Rectal smooth muscle tissue (tissue), 1 donor: ENCODE measurements around the gene ASXL3.

Experiments used
- H3K27ac ChIP-seq: one replicate; pipeline ENCODE4 v1.7.0; 2013; ENCODE audit warnings: low read depth, low read length, inconsistent platforms
- H3K27me3 ChIP-seq: one replicate; pipeline ENCODE4 v1.7.0; 2013; ENCODE audit warnings: low read length; ENCODE audit not compliant: control insufficient read depth, insufficient read depth
- H3K36me3 ChIP-seq: one replicate; pipeline ENCODE4 v1.7.0; 2013; ENCODE audit warnings: low read length; ENCODE audit not compliant: control insufficient read depth, insufficient read depth
- H3K4me1 ChIP-seq: one replicate; pipeline ENCODE4 v1.7.0; 2013; ENCODE audit warnings: low read length; ENCODE audit not compliant: control insufficient read depth, insufficient read depth
- H3K4me3 ChIP-seq: one replicate; pipeline ENCODE4 v1.7.0; 2013; ENCODE audit warnings: low read length
- H3K9ac ChIP-seq: one replicate; pipeline ENCODE4 v1.7.0; 2013; ENCODE audit warnings: low read length

The ASXL3 gene

DNA sequence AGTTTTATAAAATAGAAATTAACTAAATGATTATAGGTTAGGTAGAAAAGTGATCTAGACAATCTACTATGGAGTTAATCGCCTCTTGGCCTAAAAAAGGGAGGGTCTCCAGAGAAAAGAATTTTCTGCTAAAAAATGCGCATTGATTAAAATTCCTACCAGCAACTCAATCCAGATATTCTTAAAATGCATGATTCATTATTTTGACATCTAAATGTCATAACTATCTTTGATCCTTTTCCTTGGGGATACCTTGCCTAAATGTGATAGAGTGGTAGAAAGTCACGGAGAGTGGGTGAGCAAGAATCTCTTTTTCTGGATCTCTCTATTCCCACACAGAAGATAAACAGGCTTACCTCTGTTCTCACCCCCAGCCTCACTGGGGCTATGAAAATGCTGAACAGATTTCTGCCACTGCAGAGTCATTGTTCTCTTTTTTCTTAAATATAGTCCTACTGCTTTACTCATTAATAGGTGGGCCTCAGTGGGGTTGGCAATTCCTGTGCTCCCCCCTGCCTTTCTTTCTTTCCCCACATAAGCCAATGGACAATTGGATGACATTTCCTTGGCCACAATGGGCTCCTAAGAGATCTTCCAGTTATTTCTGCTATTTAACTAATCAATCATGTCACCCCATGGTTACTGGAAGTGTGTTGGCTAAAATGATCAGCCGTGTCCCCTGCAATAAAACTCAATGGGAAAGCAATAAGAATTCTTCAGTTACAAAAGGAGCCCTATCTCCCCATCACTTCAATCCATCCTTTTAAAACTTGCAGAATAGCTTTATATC lies 5.8 kb upstream of the ASXL3 start:
- H3K36me3 ChIP-seq, result no peaks in the 10 kb centered on the region

GRCh38 chr18:33573193-33573592 lies 4.8 kb upstream of the ASXL3 start:
- no peak overlapping the region for H3K9ac ChIP-seq
- H3K27ac ChIP-seq, result no peak overlapping the region
- no peaks in the 10 kb centered on the region for H3K27me3 ChIP-seq
- no peaks in the 10 kb centered on the region for H3K36me3 ChIP-seq
- peaks cover 4% of the 10 kb centered on the region for H3K4me1 ChIP-seq
- H3K4me3 ChIP-seq, result no peak overlapping the region

More for the DNA sequence above, 5.8 kb upstream of the ASXL3 start:
- Histone ChIP-seq H3K9ac (no peak overlapping the region), H3K4me1 (peaks cover 4% of the 10 kb centered on the region), H3K27ac (no peak overlapping the region), H3K27me3 (no peaks in the 10 kb centered on the region), H3K4me3 (no peak overlapping the region)

DNA sequence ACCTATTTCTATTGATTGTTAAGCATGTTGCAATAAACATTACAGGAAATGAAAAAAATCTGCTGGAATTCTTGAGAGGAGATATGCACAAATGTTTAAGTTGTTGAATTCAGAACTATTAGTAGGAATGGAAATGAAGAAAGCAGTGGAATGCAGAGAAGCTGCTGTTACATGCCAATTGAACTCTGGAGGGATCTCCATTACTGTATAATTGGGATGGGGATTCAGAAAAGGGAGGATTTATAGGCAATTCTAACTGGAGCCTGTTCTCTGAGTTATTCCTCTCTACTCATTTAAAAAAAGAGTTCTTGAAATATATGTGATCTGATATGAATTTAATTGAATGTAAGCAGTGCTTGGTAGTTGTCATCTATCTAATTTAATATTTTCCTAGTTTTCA lies 2.6 kb upstream of the ASXL3 start:
- H3K4me1 ChIP-seq, result peaks cover 8% of the 10 kb centered on the region
- H3K27me3 ChIP-seq, result no peaks in the 10 kb centered on the region
- no peak overlapping the region for H3K9ac ChIP-seq
- H3K27ac ChIP-seq, result no peak overlapping the region
- no peaks in the 10 kb centered on the region for H3K36me3 ChIP-seq
- H3K4me3 ChIP-seq, result no peak overlapping the region

- Histone ChIP-seq H3K27me3 (no peaks in the 10 kb centered on the region), H3K4me1 (peaks cover 11% of the 10 kb centered on the region), H3K27ac (peak overlapping the region; percentile 96), H3K4me3 (peak overlapping the region; percentile 82), H3K9ac (peak overlapping the region; percentile 77), H3K36me3 (no peaks in the 10 kb centered on the region)
Observed at GRCh38 chr18:33576999-33577646, 896 bp upstream of the ASXL3 start.

GRCh38 chr18:33578518-33579348 lies 714 bp downstream of the ASXL3 start:
- Histone ChIP-seq H3K36me3 (no peaks in the 10 kb centered on the region), H3K4me3 (peak overlapping the region; percentile 70), H3K9ac (no peak overlapping the region), H3K27me3 (no peaks in the 10 kb centered on the region), H3K27ac (peak overlapping the region; percentile 49), H3K4me1 (peaks cover 11% of the 10 kb centered on the region)

GRCh38 chr18:33579349-33580215 lies 1.6 kb downstream of the ASXL3 start:
- peak overlapping the region; percentile 49 for H3K27ac ChIP-seq
- H3K4me1 ChIP-seq, result peaks cover 11% of the 10 kb centered on the region
- H3K36me3 ChIP-seq, result no peaks in the 10 kb centered on the region
- H3K4me3 ChIP-seq, result peak overlapping the region; percentile 70
- H3K9ac ChIP-seq, result no peak overlapping the region
- no peaks in the 10 kb centered on the region for H3K27me3 ChIP-seq

- no peak overlapping the region for H3K9ac ChIP-seq
- peaks cover 13% of the 10 kb centered on the region for H3K4me1 ChIP-seq
- no peak overlapping the region for H3K27ac ChIP-seq
- H3K4me3 ChIP-seq, result no peak overlapping the region
- no peaks in the 10 kb centered on the region for H3K36me3 ChIP-seq
- H3K27me3 ChIP-seq, result no peaks in the 10 kb centered on the region
Observed at GRCh38 chr18:33580546-33580945, 2.5 kb downstream of the ASXL3 start.

DNA sequence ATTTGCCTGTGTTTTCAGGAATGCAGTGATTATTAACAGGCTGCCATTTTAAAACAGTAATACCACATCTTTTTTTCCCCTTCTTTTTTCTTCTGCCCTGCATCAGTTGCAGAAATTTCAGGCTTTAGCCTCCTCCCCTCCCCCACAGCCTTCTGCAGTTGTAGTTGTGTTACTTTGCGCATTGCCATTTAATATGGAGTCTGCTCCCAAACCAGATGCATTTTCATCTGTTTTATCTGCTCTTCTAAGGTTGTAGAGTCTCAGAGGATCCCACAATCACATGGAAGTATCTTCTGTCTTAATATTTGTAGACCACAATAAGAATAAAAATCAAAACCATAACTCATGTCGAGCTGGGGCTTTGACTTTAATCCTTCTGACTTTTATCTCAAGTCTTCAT lies 3.8 kb downstream of the ASXL3 start:
- peaks cover 9% of the 10 kb centered on the region for H3K4me1 ChIP-seq
- no peaks in the 10 kb centered on the region for H3K27me3 ChIP-seq
- H3K4me3 ChIP-seq, result no peak overlapping the region
- H3K27ac ChIP-seq, result no peak overlapping the region
- H3K9ac ChIP-seq, result no peak overlapping the region
- H3K36me3 ChIP-seq, result no peaks in the 10 kb centered on the region

- Histone ChIP-seq H3K9ac (no peak overlapping the region), H3K4me1 (peaks cover 9% of the 10 kb centered on the region), H3K27me3 (no peaks in the 10 kb centered on the region), H3K27ac (no peak overlapping the region), H3K36me3 (no peaks in the 10 kb centered on the region), H3K4me3 (no peak overlapping the region)
Observed at GRCh38 chr18:33583901-33584300, 5.9 kb downstream of the ASXL3 start.

- Histone ChIP-seq H3K4me1 (peaks cover 7% of the 10 kb centered on the region), H3K27ac (peak overlapping the region; percentile 14), H3K9ac (no peak overlapping the region), H3K4me3 (peak overlapping the region; percentile 36), H3K27me3 (no peaks in the 10 kb centered on the region), H3K36me3 (no peaks in the 10 kb centered on the region)
Observed at GRCh38 chr18:33584548-33585430, 6.8 kb downstream of the ASXL3 start.

DNA sequence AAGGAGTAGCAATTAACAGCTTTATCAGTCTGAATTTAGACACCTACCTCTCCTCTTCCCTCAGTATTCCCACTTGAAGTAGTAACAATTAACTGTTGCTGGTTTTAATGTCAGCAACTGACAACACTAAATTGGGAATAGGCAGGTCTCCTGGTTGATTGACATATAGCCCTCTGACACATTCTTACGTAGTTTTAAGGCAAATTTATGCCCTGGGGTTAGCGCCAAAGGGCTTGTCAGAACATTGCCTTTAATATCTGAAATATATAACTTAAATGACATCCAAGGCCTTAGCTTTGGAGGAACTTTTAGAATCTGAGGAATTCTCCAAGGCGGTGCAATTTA lies 7.4 kb downstream of the ASXL3 start:
- peaks cover 5% of the 10 kb centered on the region for H3K4me1 ChIP-seq
- no peaks in the 10 kb centered on the region for H3K27me3 ChIP-seq
- peak overlapping the region; percentile 36 for H3K4me3 ChIP-seq
- H3K36me3 ChIP-seq, result no peaks in the 10 kb centered on the region
- no peak overlapping the region for H3K9ac ChIP-seq
- peak overlapping the region; percentile 14 for H3K27ac ChIP-seq
